Measurements from ENCODE around the gene FAM81B. TPM values are rescaled to one million over a fixed set of nuclear protein-coding genes. Genes with fewer than 3 reads are reported as not detected.
"Not testable (repeated sequence)": the region's sequence is repeated elsewhere in the genome, so short reads cannot be mapped to it uniquely, and the experiment has no call there.

The FAM81B gene
- total and polyA plus RNA-seq, 3 donors from 2014 or later: 27.1 to 65.2 (median 63.3) TPM

DNA sequence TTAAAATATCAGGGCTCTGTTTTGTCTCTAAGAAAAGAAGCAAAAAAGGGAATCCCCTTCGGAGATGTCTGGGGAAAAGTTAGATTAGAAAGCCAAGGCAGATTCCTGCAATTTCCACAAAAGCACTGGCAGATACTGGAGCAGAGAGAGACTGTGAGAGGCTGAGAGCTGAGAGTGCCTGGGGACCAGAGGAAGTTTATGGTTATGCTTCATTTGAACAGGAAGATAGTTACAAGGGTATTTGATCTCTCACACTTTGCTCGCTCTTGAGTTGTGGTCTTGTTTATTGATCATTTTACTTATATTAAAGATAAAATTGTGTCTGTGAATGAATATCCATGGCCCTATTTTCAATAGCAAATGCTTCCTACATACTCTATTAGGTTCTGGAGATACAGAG, 32.8 kb upstream of the FAM81B start:
- no peak for TF ChIP-seq POLR2A (IDR thresholded peaks at IDR 0.05)
- Histone ChIP-seq H3K4me3 (no peak overlapping the region), H3K36me3 (ENCODE audit: low read depth, missing control alignments) (no peaks in the 10 kb centered on the region), H3K27me3 (no peaks in the 10 kb centered on the region), H3K9me3 (no peaks in the 10 kb centered on the region), H3K27ac (no peak overlapping the region), H3K4me1 (no peaks in the 10 kb centered on the region)
- no peak for DNase-seq
- intact Hi-C loops (cut with DNase I; ENCODE audit: low total_unique reads): no loop called here
- WGBS, 2 donors: 80 to 91% methylated on average over 2 of the region's 2 CpGs

DNA sequence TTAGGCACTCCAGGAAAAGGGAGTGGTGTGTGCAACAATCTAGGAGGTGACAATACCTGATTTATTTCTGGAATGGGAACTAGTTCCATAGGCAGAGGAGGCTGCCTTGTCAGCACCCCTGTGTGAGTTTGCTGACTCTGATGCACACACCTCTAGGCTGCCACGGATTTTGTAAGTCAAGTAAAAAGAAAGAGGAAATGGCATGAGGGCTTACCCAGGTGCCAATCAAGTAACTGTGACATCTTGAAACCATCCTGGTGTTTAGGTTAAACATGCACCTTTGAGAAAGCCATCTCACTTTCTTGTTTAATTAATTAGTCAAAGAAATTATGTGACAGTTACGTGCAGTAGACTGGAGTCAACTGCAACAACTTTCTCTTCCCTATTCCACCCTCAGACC, 32.3 kb upstream of the FAM81B start:
- no peaks in the 10 kb centered on the region for H3K9me3 ChIP-seq
- DNase-seq: no peak
- intact Hi-C loops (cut with DNase I; ENCODE audit: low total_unique reads): no loop called here
- H3K4me1 ChIP-seq: no peaks in the 10 kb centered on the region
- no peaks in the 10 kb centered on the region for H3K27me3 ChIP-seq
- no peak overlapping the region for H3K27ac ChIP-seq
- no peaks in the 10 kb centered on the region for H3K36me3 ChIP-seq (ENCODE audit: low read depth, missing control alignments)
- 56 to 60% methylated on average over 2 of the region's 2 CpGs for WGBS, 2 donors
- H3K4me3 ChIP-seq: no peak overlapping the region
- TF ChIP-seq, protein P1, sequence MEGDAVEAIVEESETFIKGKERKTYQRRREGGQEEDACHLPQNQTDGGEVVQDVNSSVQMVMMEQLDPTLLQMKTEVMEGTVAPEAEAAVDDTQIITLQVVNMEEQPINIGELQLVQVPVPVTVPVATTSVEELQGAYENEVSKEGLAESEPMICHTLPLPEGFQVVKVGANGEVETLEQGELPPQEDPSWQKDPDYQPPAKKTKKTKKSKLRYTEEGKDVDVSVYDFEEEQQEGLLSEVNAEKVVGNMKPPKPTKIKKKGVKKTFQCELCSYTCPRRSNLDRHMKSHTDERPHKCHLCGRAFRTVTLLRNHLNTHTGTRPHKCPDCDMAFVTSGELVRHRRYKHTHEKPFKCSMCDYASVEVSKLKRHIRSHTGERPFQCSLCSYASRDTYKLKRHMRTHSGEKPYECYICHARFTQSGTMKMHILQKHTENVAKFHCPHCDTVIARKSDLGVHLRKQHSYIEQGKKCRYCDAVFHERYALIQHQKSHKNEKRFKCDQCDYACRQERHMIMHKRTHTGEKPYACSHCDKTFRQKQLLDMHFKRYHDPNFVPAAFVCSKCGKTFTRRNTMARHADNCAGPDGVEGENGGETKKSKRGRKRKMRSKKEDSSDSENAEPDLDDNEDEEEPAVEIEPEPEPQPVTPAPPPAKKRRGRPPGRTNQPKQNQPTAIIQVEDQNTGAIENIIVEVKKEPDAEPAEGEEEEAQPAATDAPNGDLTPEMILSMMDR (IDR thresholded peaks at IDR 0.05): no peak
- no peak for TF ChIP-seq POLR2A (IDR thresholded peaks at IDR 0.05)

DNA sequence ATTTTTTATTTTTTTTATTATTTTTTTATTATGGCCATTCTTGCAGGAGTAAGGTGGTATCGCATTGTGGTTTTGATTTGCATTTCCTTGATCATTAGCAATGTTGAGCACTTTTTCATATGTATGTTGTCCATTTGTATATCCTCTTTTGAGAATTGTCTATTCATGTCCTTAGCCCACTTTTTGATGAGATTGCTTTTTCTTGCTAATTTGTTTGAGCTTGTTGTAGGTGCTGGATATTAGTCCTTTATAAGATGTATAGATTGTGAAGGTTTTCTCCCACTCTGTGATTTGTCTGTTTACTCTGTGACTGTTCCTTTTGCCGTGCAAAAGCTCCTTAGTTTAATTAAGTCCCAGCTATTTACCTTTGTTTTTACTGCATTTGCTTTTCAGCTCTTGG, 30.5 kb upstream of the FAM81B start:
- H3K4me3 ChIP-seq: not testable (repeated sequence)
- WGBS, 2 donors: 92 to 98% methylated on average over 2 of the region's 2 CpGs

DNA sequence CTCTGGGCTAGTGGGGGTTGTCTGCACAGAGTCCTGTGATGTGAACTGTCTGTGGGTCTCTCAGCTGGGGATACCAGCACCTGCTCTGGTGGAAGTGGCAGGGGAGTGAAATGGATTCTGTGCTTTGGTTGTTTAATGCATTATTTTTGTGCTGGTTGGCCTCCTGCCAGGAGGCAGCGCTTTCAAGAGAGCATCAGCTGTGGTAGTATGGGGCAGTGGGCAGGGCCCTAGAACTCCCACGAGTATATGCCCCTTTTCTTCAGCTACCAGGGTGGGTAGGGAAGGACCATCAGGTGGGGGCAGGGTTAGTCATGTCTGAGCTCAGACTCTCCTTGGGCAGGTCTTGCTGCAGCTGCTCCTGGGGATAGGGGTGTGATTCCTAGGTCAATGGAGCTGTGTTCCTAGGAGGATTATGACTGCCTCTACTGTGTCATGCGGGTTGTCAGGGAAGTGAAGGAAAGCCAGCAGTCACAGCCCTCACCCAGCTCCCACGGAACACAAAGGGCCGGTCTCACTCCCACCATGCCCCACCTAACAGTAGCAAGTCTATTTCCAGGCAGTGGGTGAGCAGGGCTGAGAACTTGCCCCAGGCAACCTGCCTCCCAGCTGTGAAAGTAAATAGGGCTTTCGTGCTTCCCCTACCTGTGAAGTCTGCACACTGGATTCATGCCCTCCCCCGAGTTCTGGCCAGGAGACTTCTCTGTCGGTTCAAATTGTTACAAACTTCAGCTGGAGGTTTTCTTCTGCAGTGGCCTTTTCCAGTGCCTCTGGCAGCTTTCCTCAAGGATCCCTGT, 25.7 kb upstream of the FAM81B start:
- Histone ChIP-seq H3K27me3 (no peaks in the 10 kb centered on the region), H3K4me3 (no peak overlapping the region), H3K4me1 (no peaks in the 10 kb centered on the region), H3K36me3 (ENCODE audit: low read depth, missing control alignments) (no peaks in the 10 kb centered on the region), H3K27ac (no peak overlapping the region), H3K9me3 (no peaks in the 10 kb centered on the region)
- WGBS, 2 donors: 78 to 86% methylated on average over 5 to 8 of the region's 8 CpGs
- intact Hi-C loops (cut with DNase I; ENCODE audit: low total_unique reads): no loop called here
- no peak for DNase-seq
- TF ChIP-seq, protein P1 (IDR thresholded peaks at IDR 0.05): no peak
- TF ChIP-seq POLR2A (IDR thresholded peaks at IDR 0.05): no peak

More for the DNA sequence above, 30.5 kb upstream of the FAM81B start:
- H3K36me3 ChIP-seq (ENCODE audit: low read depth, missing control alignments); intact Hi-C loops (cut with DNase I; ENCODE audit: low total_unique reads); DNase-seq; H3K4me1 ChIP-seq; H3K9me3 ChIP-seq; H3K27ac ChIP-seq; H3K27me3 ChIP-seq: not testable (repeated sequence)

DNA sequence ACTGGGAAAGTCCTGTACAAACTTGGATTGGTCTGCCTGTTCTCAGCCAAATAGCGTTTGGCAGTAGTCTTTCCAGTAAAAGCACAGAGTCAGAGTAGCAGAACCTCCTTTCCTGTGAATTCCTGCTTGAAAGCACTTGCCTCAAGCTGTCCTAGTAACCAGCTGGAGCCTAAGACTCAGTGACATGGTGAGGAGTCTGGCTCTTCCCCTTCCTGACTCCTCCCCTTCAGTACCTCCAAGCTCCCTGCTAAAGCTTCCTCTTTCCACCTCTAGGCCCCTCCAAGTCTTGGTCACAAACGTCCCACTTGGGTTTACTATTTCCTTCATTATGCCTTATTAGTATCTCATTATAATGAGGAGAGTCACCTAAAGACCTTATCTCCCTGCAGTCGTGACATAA, 21.4 kb upstream of the FAM81B start:
- no peak for DNase-seq
- Histone ChIP-seq H3K27ac (no peak overlapping the region), H3K9me3 (no peaks in the 10 kb centered on the region), H3K4me3 (no peak overlapping the region), H3K4me1 (no peaks in the 10 kb centered on the region), H3K27me3 (no peaks in the 10 kb centered on the region), H3K36me3 (ENCODE audit: low read depth, missing control alignments) (no peaks in the 10 kb centered on the region)
- intact Hi-C loops (cut with DNase I; ENCODE audit: low total_unique reads): no loop called here
- no peak for TF ChIP-seq POLR2A (IDR thresholded peaks at IDR 0.05)
- TF ChIP-seq, protein P1 (IDR thresholded peaks at IDR 0.05): no peak
- WGBS, 2 donors: 62 to 64% methylated on average over 3 of the region's 3 CpGs

DNA sequence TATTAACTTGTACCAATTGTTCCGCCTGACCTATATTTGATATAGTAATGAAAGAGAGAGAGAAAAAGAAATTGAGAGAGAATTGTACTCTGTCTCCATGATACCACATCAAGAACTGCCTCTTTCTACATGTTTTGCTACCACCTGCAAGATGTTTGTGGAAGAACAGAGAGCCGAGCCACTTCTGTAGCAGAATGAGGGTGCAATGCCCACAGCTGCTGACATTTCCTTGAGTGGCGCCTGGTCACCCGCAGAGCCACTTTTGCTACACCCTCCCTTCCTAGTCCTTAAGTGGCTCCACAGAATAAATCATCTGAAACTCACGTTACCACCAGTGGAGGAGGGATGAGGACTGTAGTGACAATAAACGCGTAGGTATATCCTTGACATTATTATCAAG, 17.1 kb upstream of the FAM81B start:
- no peak for DNase-seq
- Histone ChIP-seq H3K36me3 (ENCODE audit: low read depth, missing control alignments) (no peaks in the 10 kb centered on the region), H3K4me3 (no peak overlapping the region), H3K4me1 (no peaks in the 10 kb centered on the region), H3K27ac (no peak overlapping the region), H3K27me3 (no peaks in the 10 kb centered on the region), H3K9me3 (no peaks in the 10 kb centered on the region)
- TF ChIP-seq, protein P1 (IDR thresholded peaks at IDR 0.05): no peak
- TF ChIP-seq POLR2A (IDR thresholded peaks at IDR 0.05): no peak
- WGBS, 2 donors: 76 to 92% methylated on average over 7 of the region's 7 CpGs
- intact Hi-C loops (cut with DNase I; ENCODE audit: low total_unique reads): no loop called here
